22Rv1 (cell line): ENCODE data around the gene NBEAL2.

Experiments
- H3K27ac ChIP-seq: fragments of 450-650 bp; 2 replicates; pipeline ENCODE4 v1.5.1; 2017
- CTCF ChIP-seq: fragments of 450-650 bp; IDR thresholded peaks from 2 replicates; pipeline ENCODE4 v1.5.1; 2017; ENCODE audit warnings: mild to moderate bottlenecking
- ZFX ChIP-seq: fragments of 450-650 bp; IDR thresholded peaks from 2 replicates; pipeline ENCODE4 v1.6.1; 2017; ENCODE audit warnings: antibody characterized with exemption, borderline replicate concordance

Gene NBEAL2

GRCh38 chr3:46953234-46954010 is 26.0 kb upstream of the NBEAL2 start:
- no peak overlapping the region for H3K27ac ChIP-seq
- TF ChIP-seq ZFX: no peak
- TF ChIP-seq CTCF: no peak

- H3K27ac ChIP-seq: no peak overlapping the region
- no peak for TF ChIP-seq ZFX
- TF ChIP-seq CTCF: no peak
Measured at GRCh38 chr3:46954178-46954577, 25.3 kb upstream of the NBEAL2 start.

GRCh38 chr3:46955157-46955556 is 24.3 kb upstream of the NBEAL2 start:
- TF ChIP-seq ZFX (no peak), CTCF (no peak)
- H3K27ac ChIP-seq: no peak overlapping the region

DNA sequence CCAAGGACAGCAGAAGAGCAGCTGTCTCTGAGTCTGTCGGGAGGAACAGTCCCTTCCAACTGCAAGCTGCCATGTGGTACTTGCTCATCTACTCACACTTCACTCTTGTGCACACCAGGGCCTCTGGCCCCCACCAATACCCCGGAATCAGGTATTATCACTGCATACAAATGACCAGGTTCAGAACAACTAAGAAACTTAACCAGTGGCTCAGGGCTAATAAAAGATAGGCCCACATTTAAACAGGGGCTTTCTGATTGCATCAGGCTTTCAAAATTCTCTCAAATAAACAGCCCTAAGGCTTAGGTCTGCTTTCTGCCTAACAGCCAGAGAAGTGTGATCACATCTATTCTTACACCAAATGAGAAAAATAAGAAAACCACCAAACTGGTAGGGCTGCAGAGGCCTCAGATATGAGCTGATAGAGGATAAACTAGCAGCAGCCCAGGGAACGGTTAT is 23.6 kb upstream of the NBEAL2 start:
- no peak overlapping the region for H3K27ac ChIP-seq

DNA sequence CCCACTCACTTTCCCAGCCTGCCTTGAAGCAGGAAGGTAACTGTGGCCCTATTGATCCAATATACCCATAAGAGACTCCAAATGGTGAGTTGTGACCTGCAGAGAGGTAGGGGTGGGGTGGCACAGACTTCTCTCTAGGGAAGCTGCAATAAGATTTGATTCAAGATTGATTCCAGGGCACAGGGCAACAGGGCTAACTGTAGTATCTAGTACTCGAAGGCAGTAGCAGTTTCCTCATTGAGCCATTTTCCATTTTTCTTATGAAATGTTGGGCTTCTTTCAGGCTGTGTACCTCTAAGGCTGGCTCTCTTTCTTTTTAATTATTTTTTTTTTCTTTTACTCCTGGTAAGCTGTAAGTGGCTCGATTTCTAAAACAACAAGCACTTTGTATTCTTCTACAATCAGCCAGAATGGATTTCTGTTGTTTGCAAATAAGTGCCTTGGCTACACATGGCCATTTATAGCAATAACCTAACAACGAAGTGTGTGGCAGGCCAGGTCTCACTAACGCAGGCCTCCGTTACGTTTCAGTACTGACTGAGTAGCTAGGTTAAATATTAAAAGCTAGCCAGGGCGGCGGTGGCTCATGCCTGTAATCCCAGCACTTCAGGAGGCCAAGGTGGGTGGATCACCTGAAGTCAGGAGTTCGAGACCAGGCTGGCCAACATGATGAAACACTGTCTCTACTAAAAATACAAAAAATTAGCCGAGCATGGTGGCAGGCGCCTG is 22.2 kb upstream of the NBEAL2 start:
- no peak overlapping the region for H3K27ac ChIP-seq
- TF ChIP-seq CTCF: no peak
- no peak for TF ChIP-seq ZFX

More for the DNA sequence above, 23.6 kb upstream of the NBEAL2 start:
- TF ChIP-seq ZFX (no peak), CTCF (no peak)

DNA sequence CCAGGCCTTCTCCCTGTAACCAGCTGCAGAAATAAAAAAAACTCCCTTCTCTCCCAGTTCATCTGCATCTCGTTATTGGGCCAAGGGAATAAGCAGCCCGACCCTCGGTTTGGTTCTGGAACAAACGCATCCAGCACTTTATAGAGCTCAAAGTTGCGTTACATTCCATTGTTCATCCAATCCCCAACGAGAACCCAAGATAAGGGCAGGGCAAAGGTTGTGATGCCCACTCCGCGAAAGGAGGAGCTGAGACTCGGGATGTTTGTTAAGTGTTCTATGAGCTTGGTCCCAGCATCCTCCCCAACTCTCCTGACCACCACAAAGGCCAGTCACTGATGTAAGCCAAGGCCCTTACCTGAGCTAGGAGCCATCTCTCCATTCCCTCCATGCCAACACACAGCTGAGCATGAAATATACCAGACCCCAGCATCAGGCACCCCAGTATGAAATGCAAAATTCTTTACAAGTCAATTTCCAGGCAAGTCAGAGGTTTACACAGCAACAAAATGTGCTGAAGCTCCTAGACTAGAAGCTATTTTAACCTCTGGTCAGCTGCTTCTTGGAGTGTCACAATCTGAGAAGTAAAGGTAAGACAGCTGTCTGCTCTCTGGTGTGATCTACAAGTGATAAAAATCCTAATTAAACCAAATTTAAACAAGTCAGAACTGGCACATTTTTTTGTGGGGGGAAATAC is 20.9 kb upstream of the NBEAL2 start:
- TF ChIP-seq ZFX (no peak), CTCF (no peak)

More for the DNA sequence above, 20.9 kb upstream of the NBEAL2 start:
- H3K27ac ChIP-seq: no peak overlapping the region
